ENCODE measurements around the gene FAM163B.

Gene FAM163B

DNA sequence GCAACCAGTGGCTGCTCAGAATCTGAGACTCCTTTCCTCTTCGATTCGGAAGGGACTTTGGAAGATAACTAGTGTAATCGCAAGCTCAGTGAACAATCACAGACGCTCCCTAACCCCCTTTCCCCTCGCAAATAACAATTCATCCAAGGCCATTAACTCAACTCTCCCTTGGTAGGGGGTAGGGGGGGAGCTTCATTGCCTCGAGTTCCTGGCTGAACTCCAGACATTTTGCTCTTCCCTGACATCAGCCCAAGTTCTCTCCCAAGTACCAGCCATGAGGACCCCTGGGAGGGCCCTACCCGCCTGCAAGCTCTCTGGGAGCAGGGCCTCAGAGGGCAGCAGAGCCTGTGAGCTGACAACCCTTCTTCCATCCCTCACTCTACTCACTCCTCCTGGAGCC is 8.4 kb downstream of the FAM163B start:
- TF ChIP-seq CTCF (IDR thresholded peaks at IDR 0.05) = no peak

DNA sequence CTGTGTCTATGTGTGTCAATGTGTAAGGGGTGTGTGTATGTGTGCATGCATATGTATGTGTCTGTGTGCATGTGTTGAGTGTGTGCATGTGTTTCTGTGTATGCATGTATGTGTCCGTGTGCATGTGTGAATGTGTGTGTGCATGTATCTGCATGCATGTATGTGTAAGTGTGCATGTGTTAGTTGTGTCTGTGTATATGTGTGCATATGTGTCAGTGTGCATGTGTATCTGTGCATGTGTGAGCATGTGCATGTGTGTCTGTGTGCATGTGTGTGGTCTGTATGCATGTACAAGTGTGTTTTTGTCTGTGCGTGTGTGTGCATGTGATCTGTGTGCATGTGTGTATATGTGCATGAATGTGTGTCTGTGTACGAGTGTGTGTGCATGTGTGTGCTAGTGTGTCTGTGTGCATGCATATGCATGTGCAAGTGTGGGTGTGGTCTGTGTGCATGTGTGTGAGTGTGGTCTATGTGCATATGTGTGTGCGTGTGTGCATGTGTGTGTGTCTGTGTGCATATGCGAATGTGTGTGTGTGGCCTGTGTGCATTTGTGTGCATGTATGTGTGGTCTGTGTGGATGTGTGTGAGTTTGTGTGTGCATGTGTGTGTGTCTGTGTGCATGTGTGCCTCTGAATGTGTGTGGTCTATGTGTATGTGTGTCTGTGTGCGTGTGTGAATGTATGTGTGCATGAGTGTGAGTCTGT is 9.6 kb downstream of the FAM163B start:
- no peak for TF ChIP-seq CTCF (IDR thresholded peaks at IDR 0.05)

DNA sequence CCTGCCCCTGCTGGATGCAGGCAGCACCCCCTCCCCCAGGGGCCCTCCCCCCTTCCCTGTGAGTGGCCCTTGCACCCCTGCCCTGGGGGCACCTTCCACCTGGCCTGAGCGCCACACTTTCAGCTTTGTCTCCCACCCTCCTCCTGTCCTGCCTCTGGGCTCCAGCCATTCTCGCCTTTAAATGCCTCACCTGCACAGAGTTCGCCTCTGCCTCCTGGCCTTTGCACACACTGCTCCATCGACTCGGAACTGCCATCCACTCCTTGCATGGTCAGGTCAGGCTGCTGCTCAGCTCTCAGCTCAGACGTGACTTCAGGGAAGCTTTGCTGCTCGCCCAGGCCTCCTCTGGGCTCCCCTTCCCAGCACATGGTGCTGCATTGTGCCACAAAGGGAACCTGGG is 10.2 kb downstream of the FAM163B start:
- TF ChIP-seq CTCF (IDR thresholded peaks at IDR 0.05) = no peak

- no peak for TF ChIP-seq CTCF (IDR thresholded peaks at IDR 0.05)
Measured at GRCh38 chr9:133597316-133597957, 11.8 kb downstream of the FAM163B start.

DNA sequence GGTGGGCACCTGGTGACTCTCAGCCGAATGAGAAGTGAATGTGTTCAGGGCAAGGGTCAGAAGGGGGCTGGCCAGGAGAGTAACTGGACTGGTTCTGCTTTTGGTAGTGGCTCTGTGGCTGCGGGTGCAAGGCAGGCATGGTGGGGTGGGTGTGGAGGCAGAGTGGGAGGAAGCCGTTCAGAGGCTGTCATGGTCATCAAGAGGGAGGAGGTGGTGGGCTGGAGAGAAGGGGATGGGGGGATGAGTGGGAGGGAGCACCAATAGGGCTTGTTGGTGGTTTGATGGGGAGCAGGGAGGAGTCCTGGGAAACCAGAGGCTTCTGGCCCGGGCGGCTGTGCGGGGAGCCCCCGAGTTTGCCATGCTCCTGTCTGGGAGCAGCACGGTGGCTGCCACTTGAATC is 13.3 kb downstream of the FAM163B start:
- TF ChIP-seq CTCF (IDR thresholded peaks at IDR 0.05) = no peak

DNA sequence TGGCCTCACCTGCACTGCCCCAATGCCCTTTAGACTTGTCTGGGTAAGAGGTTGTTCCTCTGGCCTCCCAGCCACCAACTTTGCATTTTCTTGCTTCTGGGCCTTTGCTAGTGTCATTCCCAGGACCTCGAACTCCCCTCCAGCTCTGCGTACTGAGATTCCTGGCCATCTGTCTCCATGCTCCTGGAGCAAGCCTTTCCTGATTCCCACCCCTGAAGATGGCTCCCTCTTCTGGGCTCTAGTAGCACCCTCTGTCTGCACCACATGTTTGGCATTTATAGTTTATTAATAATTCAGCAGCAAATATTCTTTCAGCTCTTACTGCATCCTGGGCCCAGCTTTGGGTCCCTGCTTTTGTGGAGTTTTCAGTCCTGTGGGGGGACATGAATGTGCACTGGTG is 14.9 kb downstream of the FAM163B start:
- no peak for TF ChIP-seq CTCF (IDR thresholded peaks at IDR 0.05)

- TF ChIP-seq CTCF (IDR thresholded peaks at IDR 0.05) = no peak
Measured at GRCh38 chr9:133593587-133594253, 15.5 kb downstream of the FAM163B start.
